Measurements from ENCODE around the gene SLC25A5.
"Not testable (repeated sequence)": the region's sequence is repeated elsewhere in the genome, so short reads cannot be mapped to it uniquely, and the experiment has no call there.

The SLC25A5 gene

DNA sequence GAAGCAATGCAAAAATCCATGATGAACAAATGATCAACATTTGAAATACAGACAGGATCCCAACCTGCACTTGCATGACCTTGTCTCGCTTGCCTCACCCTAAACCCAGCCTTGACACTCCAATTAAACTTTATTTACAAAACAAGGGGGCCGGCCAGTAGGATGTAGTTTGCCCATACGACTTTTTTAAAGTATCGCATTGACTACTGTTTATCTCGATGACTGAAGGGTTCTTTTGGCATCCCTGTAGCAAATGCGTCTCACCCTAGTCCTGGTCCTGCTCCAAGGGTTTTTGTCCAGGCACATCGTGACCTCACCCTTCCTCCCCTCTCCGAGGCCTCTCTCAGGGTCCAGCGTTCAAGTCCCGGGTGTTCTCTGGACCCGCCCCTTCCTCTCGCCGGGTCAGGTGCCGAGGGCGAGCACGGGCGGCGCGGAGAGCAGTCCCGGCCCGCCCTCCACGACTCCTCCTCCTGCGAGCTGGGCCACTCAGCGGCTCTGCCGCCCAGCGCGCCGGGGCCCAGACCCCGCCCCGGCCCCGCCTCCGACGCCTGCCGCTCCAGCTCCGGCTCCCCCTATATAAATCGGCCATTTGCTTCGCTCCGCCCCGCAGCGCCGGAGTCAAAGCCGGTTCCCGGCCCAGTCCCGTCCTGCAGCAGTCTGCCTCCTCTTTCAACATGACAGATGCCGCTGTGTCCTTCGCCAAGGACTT, at the start of gene SLC25A5:
TSS of gene SLC25A5 (plus strand) at position 603 of the 709 bp plus-strand sequence. CDS start at position 675, 72 bp downstream.
- H3K27me3 ChIP-seq (ENCODE audit: control insufficient read depth, insufficient read depth, low read length), result no peaks in the 10 kb centered on the region
- H3K4me1 ChIP-seq (ENCODE audit: control insufficient read depth, insufficient read depth, low read length), result peaks cover 15% of the 10 kb centered on the region
- H3K9ac ChIP-seq (ENCODE audit: low read length), result peak within 1 kb of the TSS; percentile 93
- H3K4me3 ChIP-seq (ENCODE audit: low read length), result peak within 1 kb of the TSS; percentile 60
- H3K36me3 ChIP-seq (ENCODE audit: control insufficient read depth, insufficient read depth, low read length), result peaks cover 7% of the 10 kb centered on the region
- H3K9me3 ChIP-seq (ENCODE audit: control insufficient read depth, low read length), result no peaks in the 10 kb centered on the region

DNA sequence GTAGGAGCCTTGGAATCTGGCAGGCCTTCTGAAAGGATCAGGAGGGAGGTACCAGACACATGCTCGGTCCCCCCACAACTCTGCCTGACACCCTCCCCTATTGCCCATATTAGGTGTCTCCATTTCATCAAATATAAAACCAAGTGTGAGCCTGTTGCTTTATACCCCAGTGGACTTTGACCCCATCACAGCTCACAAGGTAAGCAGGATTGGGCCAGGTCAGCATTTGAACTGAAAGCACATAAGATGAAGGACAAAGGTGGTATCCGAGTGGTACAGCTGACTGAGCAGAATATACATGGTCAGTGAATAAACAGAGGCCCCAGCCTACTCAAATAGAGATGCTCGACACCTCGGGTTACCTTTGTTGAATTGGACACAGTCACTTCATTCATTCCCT, 49.1 kb upstream of the SLC25A5 start:
- no peak overlapping the region for H3K9ac ChIP-seq (ENCODE audit: low read length)

DNA sequence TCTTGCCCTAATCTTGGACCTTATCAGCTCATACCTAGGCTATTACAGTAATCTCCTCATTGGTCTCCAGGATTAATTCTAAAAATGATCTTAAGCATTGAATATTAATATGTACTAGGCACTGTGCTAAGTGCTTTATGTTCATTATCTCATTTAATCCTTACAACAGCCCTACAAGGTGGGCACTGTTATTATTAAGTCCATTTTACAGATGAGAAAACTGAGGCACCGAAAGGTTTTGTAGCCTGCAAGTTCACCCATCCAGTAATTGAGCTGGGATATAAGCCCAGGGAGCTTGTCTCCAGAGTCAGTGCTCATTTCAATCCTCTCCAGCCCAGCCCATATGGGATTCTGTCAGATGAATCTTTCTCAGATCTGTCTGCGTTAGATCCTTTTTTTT, 48.3 kb upstream of the SLC25A5 start:
- Histone ChIP-seq H3K9me3 (ENCODE audit: control insufficient read depth, low read length) (no peaks in the 10 kb centered on the region), H3K27me3 (ENCODE audit: control insufficient read depth, insufficient read depth, low read length) (no peaks in the 10 kb centered on the region), H3K4me3 (ENCODE audit: low read length) (no peak overlapping the region), H3K4me1 (ENCODE audit: control insufficient read depth, insufficient read depth, low read length) (no peaks in the 10 kb centered on the region), H3K36me3 (ENCODE audit: control insufficient read depth, insufficient read depth, low read length) (no peaks in the 10 kb centered on the region), H3K9ac (ENCODE audit: low read length) (no peak overlapping the region)

More for the DNA sequence above, 49.1 kb upstream of the SLC25A5 start:
- Histone ChIP-seq H3K4me3 (ENCODE audit: low read length) (no peak overlapping the region), H3K4me1 (ENCODE audit: control insufficient read depth, insufficient read depth, low read length) (no peaks in the 10 kb centered on the region), H3K9me3 (ENCODE audit: control insufficient read depth, low read length) (no peaks in the 10 kb centered on the region), H3K27me3 (ENCODE audit: control insufficient read depth, insufficient read depth, low read length) (no peaks in the 10 kb centered on the region), H3K36me3 (ENCODE audit: control insufficient read depth, insufficient read depth, low read length) (no peaks in the 10 kb centered on the region)

DNA sequence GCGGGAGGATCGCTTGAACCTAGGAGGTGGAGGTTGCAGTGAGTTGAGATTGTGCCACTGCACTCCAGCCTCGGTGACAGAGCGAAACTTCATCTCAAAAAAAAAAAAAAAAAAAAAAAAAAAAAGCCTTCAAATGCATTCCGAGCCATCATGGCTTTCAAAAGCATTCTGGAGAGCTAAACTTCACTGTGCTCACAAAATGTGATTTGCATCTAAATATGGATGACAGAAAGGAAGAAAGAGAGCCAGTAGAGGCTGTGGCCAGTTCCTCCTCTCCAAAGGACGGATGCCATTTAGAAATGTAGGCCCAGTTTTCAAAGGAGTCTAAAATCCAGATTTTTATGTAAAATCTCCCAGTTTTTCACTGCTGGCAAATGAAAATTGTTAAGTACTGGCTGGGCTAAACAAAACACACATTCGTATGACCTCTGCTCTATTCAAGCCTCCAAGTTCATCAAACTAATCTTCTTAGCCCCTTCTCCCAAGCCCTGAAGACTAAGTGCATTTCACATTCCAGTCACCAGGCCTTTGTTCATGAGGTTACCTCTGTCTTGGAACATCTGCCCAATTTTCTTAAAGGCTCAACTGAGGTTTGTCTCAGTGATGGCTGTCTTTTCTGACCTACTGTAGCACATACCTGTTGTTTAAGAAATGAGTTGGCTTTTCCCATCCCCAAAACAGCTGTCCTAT, 47.1 kb upstream of the SLC25A5 start:
- Histone ChIP-seq H3K9ac (ENCODE audit: low read length) (no peak overlapping the region), H3K4me1 (ENCODE audit: control insufficient read depth, insufficient read depth, low read length) (no peaks in the 10 kb centered on the region), H3K36me3 (ENCODE audit: control insufficient read depth, insufficient read depth, low read length) (no peaks in the 10 kb centered on the region), H3K27me3 (ENCODE audit: control insufficient read depth, insufficient read depth, low read length) (no peaks in the 10 kb centered on the region), H3K4me3 (ENCODE audit: low read length) (no peak overlapping the region), H3K9me3 (ENCODE audit: control insufficient read depth, low read length) (no peaks in the 10 kb centered on the region)

DNA sequence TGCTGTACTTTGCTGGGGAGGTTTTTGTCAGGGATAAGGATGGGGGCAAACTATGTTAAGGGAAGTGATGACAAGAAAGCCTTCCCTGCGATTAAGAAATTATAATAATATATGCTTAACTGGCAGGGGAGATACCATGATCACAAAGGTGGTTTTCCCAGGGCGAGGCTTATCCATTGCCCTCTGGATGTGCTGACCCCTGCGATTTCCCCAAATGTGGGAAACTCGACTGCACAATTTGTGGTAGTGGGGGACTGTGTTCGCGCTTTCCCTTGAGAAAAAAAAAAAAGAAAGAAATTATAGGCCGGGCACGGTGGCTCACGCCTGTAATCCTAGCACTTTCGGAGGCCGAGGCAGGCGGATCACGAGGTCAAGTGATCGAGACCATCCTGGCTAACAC, 44.6 kb upstream of the SLC25A5 start:
- no peak overlapping the region for H3K4me3 ChIP-seq (ENCODE audit: low read length)
- peaks cover 4% of the 10 kb centered on the region for H3K4me1 ChIP-seq (ENCODE audit: control insufficient read depth, insufficient read depth, low read length)
- H3K36me3 ChIP-seq (ENCODE audit: control insufficient read depth, insufficient read depth, low read length), result no peaks in the 10 kb centered on the region
- H3K27me3 ChIP-seq (ENCODE audit: control insufficient read depth, insufficient read depth, low read length), result no peaks in the 10 kb centered on the region
- no peak overlapping the region for H3K9ac ChIP-seq (ENCODE audit: low read length)
- no peaks in the 10 kb centered on the region for H3K9me3 ChIP-seq (ENCODE audit: control insufficient read depth, low read length)

DNA sequence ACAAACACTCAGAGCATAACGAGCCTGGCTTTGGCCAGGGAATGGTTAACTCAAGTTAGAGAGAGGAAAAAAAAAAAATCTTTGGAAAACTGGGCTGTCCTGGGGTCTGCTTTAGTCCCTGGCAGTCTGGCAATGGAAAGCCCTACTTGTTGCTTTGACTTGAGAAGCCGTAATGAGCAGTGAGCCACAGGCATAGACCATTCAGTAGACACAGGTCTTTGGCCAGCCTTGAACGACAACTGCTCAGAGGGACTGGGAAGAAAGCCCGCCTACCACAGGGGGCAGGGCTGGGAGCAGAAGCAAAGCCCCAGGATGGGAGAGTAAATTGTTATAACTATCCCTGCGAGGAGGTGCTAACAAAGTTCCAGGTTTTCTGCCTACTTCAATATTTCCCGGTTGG, 43.2 kb upstream of the SLC25A5 start:
- Histone ChIP-seq H3K4me3 (ENCODE audit: low read length) (no peak overlapping the region), H3K4me1 (ENCODE audit: control insufficient read depth, insufficient read depth, low read length) (peaks cover 4% of the 10 kb centered on the region), H3K9ac (ENCODE audit: low read length) (no peak overlapping the region), H3K9me3 (ENCODE audit: control insufficient read depth, low read length) (no peaks in the 10 kb centered on the region), H3K36me3 (ENCODE audit: control insufficient read depth, insufficient read depth, low read length) (no peaks in the 10 kb centered on the region), H3K27me3 (ENCODE audit: control insufficient read depth, insufficient read depth, low read length) (no peaks in the 10 kb centered on the region)

DNA sequence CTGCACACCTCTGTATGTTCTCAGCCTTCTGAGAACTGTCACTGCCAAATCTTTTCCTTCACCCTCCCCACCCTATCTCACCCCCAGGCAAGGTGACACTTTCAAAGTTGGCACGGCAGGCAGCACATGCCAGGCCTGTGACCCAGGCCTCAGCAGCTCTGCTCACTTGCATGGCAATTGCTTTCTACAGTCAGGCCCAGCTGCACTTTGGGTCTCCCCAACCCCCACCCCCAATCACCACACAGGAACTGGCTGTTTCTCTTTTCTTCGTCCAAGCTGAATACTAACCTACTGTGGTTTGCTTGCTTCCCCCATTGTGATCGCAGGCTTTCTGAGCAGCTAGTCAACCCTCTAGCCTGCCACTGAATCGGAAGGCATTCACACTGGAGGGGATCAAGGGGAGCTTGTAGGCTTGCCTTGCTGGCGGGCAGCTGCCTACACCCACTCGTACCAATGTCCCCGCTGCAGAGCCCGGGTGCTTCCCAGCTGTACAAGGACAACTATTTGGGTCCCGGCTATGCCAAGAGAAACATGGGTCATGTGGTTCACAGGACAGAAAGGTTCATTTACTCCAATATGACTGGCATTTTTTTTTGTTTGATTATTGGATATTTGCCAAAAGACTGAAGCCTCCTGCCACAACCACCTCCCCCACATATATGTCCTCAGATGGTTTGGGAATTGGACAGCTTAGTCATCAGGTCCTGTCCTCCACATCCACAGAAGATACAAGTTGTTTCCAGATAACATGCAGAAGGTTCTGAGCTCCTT, 41.0 kb upstream of the SLC25A5 start:
- Histone ChIP-seq H3K9ac (ENCODE audit: low read length) (no peak overlapping the region), H3K36me3 (ENCODE audit: control insufficient read depth, insufficient read depth, low read length) (no peaks in the 10 kb centered on the region), H3K9me3 (ENCODE audit: control insufficient read depth, low read length) (no peaks in the 10 kb centered on the region), H3K27me3 (ENCODE audit: control insufficient read depth, insufficient read depth, low read length) (no peaks in the 10 kb centered on the region), H3K4me3 (ENCODE audit: low read length) (no peak overlapping the region), H3K4me1 (ENCODE audit: control insufficient read depth, insufficient read depth, low read length) (peaks cover 4% of the 10 kb centered on the region)

DNA sequence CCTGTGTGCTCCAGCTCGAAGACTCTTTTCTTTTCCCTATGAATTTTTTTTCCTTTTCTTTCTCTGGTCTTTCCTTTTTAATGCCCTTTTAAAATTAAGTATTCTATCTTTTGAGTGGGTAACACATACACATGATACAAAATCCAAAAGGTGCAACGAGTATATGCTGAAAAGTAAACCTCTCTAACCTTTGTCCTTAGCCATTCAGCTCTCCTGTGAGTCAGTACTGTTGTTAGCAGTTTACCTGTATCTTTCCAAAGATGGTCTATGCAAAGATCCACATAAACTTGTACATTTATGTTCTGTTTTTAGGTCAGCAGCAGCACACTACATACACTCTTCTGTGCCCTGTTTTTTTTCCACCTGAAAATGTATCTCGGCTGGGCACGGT, 40.5 kb upstream of the SLC25A5 start:
- Histone ChIP-seq H3K4me1 (ENCODE audit: control insufficient read depth, insufficient read depth, low read length) (peaks cover 4% of the 10 kb centered on the region), H3K4me3 (ENCODE audit: low read length) (no peak overlapping the region), H3K9ac (ENCODE audit: low read length) (no peak overlapping the region), H3K27me3 (ENCODE audit: control insufficient read depth, insufficient read depth, low read length) (no peaks in the 10 kb centered on the region), H3K36me3 (ENCODE audit: control insufficient read depth, insufficient read depth, low read length) (no peaks in the 10 kb centered on the region), H3K9me3 (ENCODE audit: control insufficient read depth, low read length) (no peaks in the 10 kb centered on the region)

DNA sequence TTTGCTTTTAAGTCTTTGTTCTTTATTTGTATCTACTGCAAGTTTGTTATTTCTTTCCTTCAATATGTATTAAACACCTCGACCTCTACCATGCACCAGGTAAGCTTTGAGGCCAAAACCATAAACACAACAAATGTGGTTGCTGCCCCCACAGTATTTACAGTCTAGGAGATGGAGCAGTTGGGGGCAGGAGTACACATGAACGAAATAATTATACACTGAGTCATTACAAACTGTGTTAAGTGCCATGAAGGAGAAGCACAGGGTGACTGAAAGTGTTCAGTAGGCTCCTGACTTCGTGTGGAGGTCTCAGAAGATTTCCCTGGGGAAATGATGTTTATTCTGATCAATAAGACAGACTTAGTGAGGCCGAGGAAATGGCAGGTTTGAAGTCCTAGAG, 38.8 kb upstream of the SLC25A5 start:
- Histone ChIP-seq H3K27me3 (ENCODE audit: control insufficient read depth, insufficient read depth, low read length) (no peaks in the 10 kb centered on the region), H3K9me3 (ENCODE audit: control insufficient read depth, low read length) (no peaks in the 10 kb centered on the region), H3K4me1 (ENCODE audit: control insufficient read depth, insufficient read depth, low read length) (peaks cover 4% of the 10 kb centered on the region), H3K4me3 (ENCODE audit: low read length) (no peak overlapping the region), H3K9ac (ENCODE audit: low read length) (no peak overlapping the region), H3K36me3 (ENCODE audit: control insufficient read depth, insufficient read depth, low read length) (no peaks in the 10 kb centered on the region)

DNA sequence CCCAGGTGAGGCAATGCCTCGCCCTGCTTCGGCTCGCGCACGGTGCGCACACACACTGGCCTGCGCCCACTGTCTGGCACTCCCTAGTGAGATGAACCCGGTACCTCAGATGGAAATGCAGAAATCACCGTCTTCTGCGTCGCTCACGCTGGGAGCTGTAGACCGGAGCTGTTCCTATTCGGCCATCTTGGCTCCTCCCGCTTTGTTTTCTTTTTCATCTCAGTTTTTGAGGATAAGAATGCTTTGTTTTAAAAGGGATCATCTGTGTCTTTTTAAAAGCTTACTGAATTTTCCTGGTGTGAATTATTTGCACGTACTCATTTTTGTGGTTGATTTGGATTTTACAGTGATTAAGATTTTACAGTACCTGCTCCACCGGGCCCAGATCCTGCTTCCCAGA, 26.9 kb upstream of the SLC25A5 start:
- H3K9ac ChIP-seq (ENCODE audit: low read length); H3K4me3 ChIP-seq (ENCODE audit: low read length); H3K9me3 ChIP-seq (ENCODE audit: control insufficient read depth, low read length); H3K4me1 ChIP-seq (ENCODE audit: control insufficient read depth, insufficient read depth, low read length); H3K36me3 ChIP-seq (ENCODE audit: control insufficient read depth, insufficient read depth, low read length); H3K27me3 ChIP-seq (ENCODE audit: control insufficient read depth, insufficient read depth, low read length): not testable (repeated sequence)

DNA sequence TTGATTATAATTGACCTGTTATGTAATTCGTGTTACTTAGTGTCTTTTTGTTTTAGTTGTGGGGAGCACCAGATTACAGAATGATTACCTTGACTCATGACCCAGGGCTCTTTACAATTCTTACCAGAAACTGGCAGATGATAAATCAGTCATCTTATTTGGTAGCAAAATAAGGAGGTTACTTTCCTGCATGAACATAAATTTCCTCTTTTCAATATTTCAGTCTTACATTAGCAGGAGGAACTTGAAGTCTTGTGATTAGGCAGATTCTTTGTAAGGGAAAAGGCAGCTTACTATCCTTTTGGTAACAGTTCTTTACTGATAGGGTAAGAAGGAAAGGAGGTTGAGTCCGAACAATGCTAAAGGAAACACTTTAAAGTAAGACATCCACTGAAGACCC, 26.0 kb upstream of the SLC25A5 start:
- no peaks in the 10 kb centered on the region for H3K36me3 ChIP-seq (ENCODE audit: control insufficient read depth, insufficient read depth, low read length)
- no peaks in the 10 kb centered on the region for H3K4me1 ChIP-seq (ENCODE audit: control insufficient read depth, insufficient read depth, low read length)
- H3K4me3 ChIP-seq (ENCODE audit: low read length), result no peak overlapping the region
- no peaks in the 10 kb centered on the region for H3K9me3 ChIP-seq (ENCODE audit: control insufficient read depth, low read length)
- H3K9ac ChIP-seq (ENCODE audit: low read length), result no peak overlapping the region
- no peaks in the 10 kb centered on the region for H3K27me3 ChIP-seq (ENCODE audit: control insufficient read depth, insufficient read depth, low read length)

DNA sequence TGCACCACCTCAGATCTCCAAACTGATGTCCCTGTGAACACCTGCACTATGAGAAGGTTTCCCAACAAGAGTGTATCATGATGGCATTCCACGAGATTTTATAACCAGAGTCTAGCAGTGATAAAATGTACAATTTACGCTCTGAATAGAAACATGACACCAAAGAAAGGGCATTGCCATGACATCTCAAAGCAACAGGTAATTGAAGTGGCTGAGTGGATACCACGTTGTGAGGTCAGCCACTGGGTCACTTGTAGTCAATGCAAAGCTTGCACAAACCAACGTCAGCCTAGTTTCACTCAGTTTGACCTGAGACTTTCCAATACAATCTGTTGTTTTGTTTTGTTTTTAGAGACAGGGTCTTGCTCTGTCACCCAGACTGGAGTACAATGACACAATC, 15.0 kb upstream of the SLC25A5 start:
- no peak overlapping the region for H3K4me3 ChIP-seq (ENCODE audit: low read length)
- no peaks in the 10 kb centered on the region for H3K9me3 ChIP-seq (ENCODE audit: control insufficient read depth, low read length)
- no peak overlapping the region for H3K9ac ChIP-seq (ENCODE audit: low read length)
- no peaks in the 10 kb centered on the region for H3K36me3 ChIP-seq (ENCODE audit: control insufficient read depth, insufficient read depth, low read length)
- no peaks in the 10 kb centered on the region for H3K27me3 ChIP-seq (ENCODE audit: control insufficient read depth, insufficient read depth, low read length)
- H3K4me1 ChIP-seq (ENCODE audit: control insufficient read depth, insufficient read depth, low read length), result no peaks in the 10 kb centered on the region
